Left ventricle myocardium inferior (tissue), 1 donor: Measurements from ENCODE around the gene MAPK8. TPM values are rescaled to one million over a fixed set of nuclear protein-coding genes. Genes with fewer than 3 reads are reported as not detected.

Source experiments
- DNase-seq: peaks from one replicate; pipeline ENCODE4 v3.0.0-alpha.2; 2020
- H3K27ac ChIP-seq: fragments of 200-600 bp; replicated peaks from 2 replicates; pipeline ENCODE4 v1.8.0; 2021
- H3K27me3 ChIP-seq: fragments of 200-600 bp; 2 replicates; pipeline ENCODE4 v1.8.0; 2021; ENCODE audit warnings: low read depth
- H3K36me3 ChIP-seq: fragments of 200-600 bp; 2 replicates; pipeline ENCODE4 v1.8.0; 2021
- H3K4me1 ChIP-seq: fragments of 200-600 bp; 2 replicates; pipeline ENCODE4 v1.8.0; 2021
- H3K4me3 ChIP-seq: fragments of 200-600 bp; 2 replicates; pipeline ENCODE4 v1.8.0; 2021; ENCODE audit warnings: mild to moderate bottlenecking, moderate library complexity
- H3K9me3 ChIP-seq: fragments of 200-600 bp; replicated peaks from 2 replicates; pipeline ENCODE4 v1.8.0; 2021
- CTCF ChIP-seq: fragments of 200-600 bp; IDR thresholded peaks from 2 replicates; pipeline ENCODE4 v1.8.0; 2021; ENCODE audit warnings: antibody characterized with exemption, mild to moderate bottlenecking, borderline replicate concordance
- intact Hi-C: fragments of 100-400 bp; cut with micrococcal nuclease; formaldehyde crosslinking; loops from one replicate; pipeline ENCODE4 v1.11.0; 2022
- total RNA-seq: library from RNA; stranded (reverse); fragmentation: NEBNext Ultra II Directional; extraction: Animal tissue kit (Norgen Biotek cat#: 25700); gene quantifications from one replicate; pipeline ENCODE4 v1.2.1, GENCODE V29; 2021
- donor health status: DM: no; HTN: yes; CAD: no; lungs with severe emphysema.

The MAPK8 gene
- total RNA-seq, 1 donor from 2014 or later: 32.7 TPM

GRCh38 chr10:48302515-48303476 is 3.7 kb upstream of the MAPK8 start:
- Histone ChIP-seq H3K36me3 (no peaks in the 10 kb centered on the region), H3K27ac (no peak overlapping the region)
- intact Hi-C loops: no loop called here

DNA sequence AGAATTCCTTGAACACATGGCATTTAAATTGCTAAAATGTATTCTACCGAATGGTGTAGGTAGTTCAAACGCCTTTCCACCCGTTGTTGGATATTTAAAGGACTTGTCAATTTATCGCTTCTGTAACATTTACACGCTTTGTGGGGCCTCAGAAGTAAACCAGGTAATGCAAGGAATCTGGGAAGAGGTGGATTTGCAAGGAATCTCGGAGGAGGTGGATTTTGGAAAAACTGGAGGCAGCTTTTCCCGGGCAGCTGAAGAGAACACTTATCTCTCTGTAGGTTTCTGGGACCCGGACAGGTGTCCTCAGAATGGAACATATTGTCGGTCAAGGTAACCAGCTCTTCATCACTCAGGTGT is 592 bp upstream of the MAPK8 start:
- no peak for DNase-seq
- Histone ChIP-seq H3K27ac (peak overlapping the region; percentile 98), H3K4me1 (peaks cover 48% of the 10 kb centered on the region), H3K4me3 (peak overlapping the region; percentile 93), H3K27me3 (no peaks in the 10 kb centered on the region), H3K36me3 (no peaks in the 10 kb centered on the region), H3K9me3 (no peaks in the 10 kb centered on the region)
- TF ChIP-seq CTCF: no peak
- intact Hi-C loops: no loop called here

More at GRCh38 chr10:48302515-48303476, 3.7 kb upstream of the MAPK8 start:
- Histone ChIP-seq H3K27me3 (no peaks in the 10 kb centered on the region), H3K4me1 (peaks cover 17% of the 10 kb centered on the region), H3K9me3 (no peaks in the 10 kb centered on the region), H3K4me3 (no peak overlapping the region)
- TF ChIP-seq CTCF: no peak
- no peak for DNase-seq

DNA sequence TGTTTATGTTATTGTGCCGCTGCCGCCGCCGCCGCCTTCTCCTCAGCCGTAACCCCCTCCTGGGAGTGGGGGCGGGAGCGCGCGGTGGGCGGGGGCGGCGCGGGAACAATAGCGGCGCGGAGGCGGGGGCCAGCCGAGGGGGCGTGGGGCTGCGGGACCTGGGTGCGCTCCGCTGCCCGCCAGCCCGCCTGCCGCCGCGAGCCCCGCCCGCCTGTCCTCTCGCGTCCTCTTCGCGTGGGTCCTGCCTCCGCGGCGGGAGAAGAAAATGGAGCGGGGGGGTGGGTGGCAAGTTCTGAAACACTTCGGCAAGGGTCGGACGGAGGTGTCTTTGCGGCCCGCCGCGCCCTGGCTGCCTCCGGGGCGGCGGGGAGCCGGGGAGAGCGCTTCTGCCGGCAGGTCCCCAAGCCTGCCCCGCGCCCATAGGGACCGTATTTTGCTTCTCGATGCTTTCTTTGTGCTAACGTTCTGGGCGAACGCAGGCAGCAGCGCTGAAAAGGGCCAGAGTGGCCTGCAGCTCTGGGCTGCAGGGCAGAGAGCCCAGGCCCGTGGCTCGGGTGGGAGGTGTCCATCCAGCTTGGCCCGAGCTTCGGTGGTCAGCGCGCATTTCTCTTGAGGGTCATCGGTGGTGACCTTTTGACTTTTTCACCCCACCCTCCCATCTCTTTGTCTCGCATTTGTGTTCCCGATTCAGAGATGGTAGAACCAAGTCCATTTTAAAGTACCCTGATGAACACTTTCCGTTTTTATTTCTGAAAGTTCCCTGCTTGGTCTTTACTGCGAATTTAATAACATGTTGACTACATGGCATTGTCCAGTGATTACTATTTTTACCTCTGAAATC is 613 bp downstream of the MAPK8 start:
- TF ChIP-seq CTCF: no peak
- intact Hi-C loops: no loop called here
- Histone ChIP-seq H3K4me1 (peaks cover 59% of the 10 kb centered on the region), H3K36me3 (no peaks in the 10 kb centered on the region), H3K9me3 (no peaks in the 10 kb centered on the region), H3K27ac (peak overlapping the region; percentile 98), H3K27me3 (no peaks in the 10 kb centered on the region), H3K4me3 (peak overlapping the region; percentile 93)
- DNase-seq: peak; percentile 73

DNA sequence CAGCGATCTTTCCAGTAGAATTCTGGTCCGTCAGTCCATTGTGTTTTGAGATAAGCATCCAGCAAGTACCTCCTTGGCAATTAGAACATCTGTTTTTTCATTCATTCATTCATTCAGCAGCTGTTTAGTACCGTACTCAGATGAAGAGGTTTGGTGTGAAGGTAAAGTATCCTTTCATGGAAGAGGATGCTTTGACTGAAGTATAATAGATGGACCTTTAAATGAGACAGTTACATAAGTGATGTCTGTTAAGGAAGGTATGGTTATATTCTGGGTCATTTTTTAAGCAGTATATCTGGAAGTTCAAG is 1.2 kb downstream of the MAPK8 start:
- intact Hi-C loops: no loop called here
- no peaks in the 10 kb centered on the region for H3K9me3 ChIP-seq
- no peaks in the 10 kb centered on the region for H3K36me3 ChIP-seq
- peak overlapping the region; percentile 98 for H3K27ac ChIP-seq
- TF ChIP-seq CTCF: no peak
- H3K4me1 ChIP-seq: peaks cover 59% of the 10 kb centered on the region
- no peak for DNase-seq
- H3K4me3 ChIP-seq: peak overlapping the region; percentile 93
- no peaks in the 10 kb centered on the region for H3K27me3 ChIP-seq

DNA sequence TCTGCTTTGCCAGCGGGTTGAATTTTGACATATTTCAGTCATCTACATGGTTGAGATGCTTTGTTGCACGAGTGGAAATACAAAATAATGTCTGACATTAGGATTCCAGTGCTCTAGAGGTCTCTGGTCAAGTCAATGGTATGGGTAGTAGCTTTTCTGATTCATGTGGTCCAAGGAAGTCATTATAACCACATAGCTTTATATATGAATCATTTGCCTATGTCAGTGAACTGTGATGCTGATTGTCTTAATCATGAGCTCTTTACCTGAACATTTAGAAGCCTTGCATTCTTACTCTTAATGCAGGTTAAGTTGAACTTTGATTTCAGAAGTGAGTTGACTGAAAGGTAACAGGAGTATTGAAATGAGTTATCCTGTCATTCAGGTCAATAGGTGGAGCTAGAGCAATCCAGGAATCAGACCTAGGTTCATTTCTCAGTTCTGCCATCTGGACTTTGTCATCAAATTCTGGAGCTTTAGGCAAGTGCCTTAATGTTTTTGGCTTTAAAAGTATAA is 3.3 kb downstream of the MAPK8 start:
- no peaks in the 10 kb centered on the region for H3K9me3 ChIP-seq
- peaks cover 64% of the 10 kb centered on the region for H3K4me1 ChIP-seq
- TF ChIP-seq CTCF: peak; percentile 44
- no peaks in the 10 kb centered on the region for H3K36me3 ChIP-seq
- no peak overlapping the region for H3K27ac ChIP-seq
- intact Hi-C loops: no loop called here
- no peaks in the 10 kb centered on the region for H3K27me3 ChIP-seq
- DNase-seq: no peak
- H3K4me3 ChIP-seq: no peak overlapping the region
